ENCODE measurements around the gene AARS1.
"Not testable (repeated sequence)": the region's sequence is repeated elsewhere in the genome, so short reads cannot be mapped to it uniquely, and the experiment has no call there.

Gene AARS1

GRCh38 chr16:70254965-70255286, 34.4 kb downstream of the AARS1 start:
- TF ChIP-seq POLR2A (IDR thresholded peaks at IDR 0.05; ENCODE audit: low read length), result no peak
- no peak for TF ChIP-seq GATA1 (IDR thresholded peaks at IDR 0.05; ENCODE audit: low read depth, low read length)
- no peak for DNase-seq

- no peak for DNase-seq
- TF ChIP-seq POLR2A (IDR thresholded peaks at IDR 0.05; ENCODE audit: low read length), result no peak
- TF ChIP-seq GATA1 (IDR thresholded peaks at IDR 0.05; ENCODE audit: low read depth, low read length), result no peak
Observed at GRCh38 chr16:70254180-70254964, 34.9 kb downstream of the AARS1 start.

- DNase-seq, result peak; percentile 53 to 65
Observed at GRCh38 chr16:70253291-70254106, 35.8 kb downstream of the AARS1 start.

GRCh38 chr16:70252355-70252988, 36.8 kb downstream of the AARS1 start:
- TF ChIP-seq GATA1 (IDR thresholded peaks at IDR 0.05; ENCODE audit: low read depth, low read length) (no peak), POLR2A (IDR thresholded peaks at IDR 0.05; ENCODE audit: low read length) (no peak)
- DNase-seq, result peak; percentile 55 to 67

More at GRCh38 chr16:70253291-70254106, 35.8 kb downstream of the AARS1 start:
- no peak for TF ChIP-seq POLR2A (IDR thresholded peaks at IDR 0.05; ENCODE audit: low read length)
- TF ChIP-seq GATA1 (IDR thresholded peaks at IDR 0.05; ENCODE audit: low read depth, low read length), result no peak

- no peak for TF ChIP-seq GATA1 (IDR thresholded peaks at IDR 0.05; ENCODE audit: low read depth, low read length)
- TF ChIP-seq POLR2A (IDR thresholded peaks at IDR 0.05; ENCODE audit: low read length), result peak; percentile 87
- DNase-seq, result peak; percentile 94
Observed at GRCh38 chr16:70251629-70252354, 37.5 kb downstream of the AARS1 start, which contains the start of gene EXOSC6. TSS of gene EXOSC6 (minus strand) at chr16:70251940. CDS start at chr16:70251900, 40 bp downstream.

GRCh38 chr16:70250748-70251628, 38.3 kb downstream of the AARS1 start:
- TF ChIP-seq GATA1 (IDR thresholded peaks at IDR 0.05; ENCODE audit: low read depth, low read length) (no peak), POLR2A (IDR thresholded peaks at IDR 0.05; ENCODE audit: low read length) (no peak)
- peak; percentile 74 to 77 for DNase-seq

GRCh38 chr16:70249697-70250096, 39.6 kb downstream of the AARS1 start:
- DNase-seq, result not testable (repeated sequence)

- DNase-seq, result not testable (repeated sequence)
Observed at GRCh38 chr16:70238773-70239172, 50.5 kb downstream of the AARS1 start.

GRCh38 chr16:70231831-70232230, 57.5 kb downstream of the AARS1 start:
- DNase-seq, result peak in 1 of 2 experiments; percentile 9

- not testable (repeated sequence) for DNase-seq
Observed at GRCh38 chr16:70226024-70226423, 63.3 kb downstream of the AARS1 start.

- not testable (repeated sequence) for DNase-seq
Observed at GRCh38 chr16:70225430-70225829, 63.9 kb downstream of the AARS1 start.

GRCh38 chr16:70224645-70225044, 64.7 kb downstream of the AARS1 start:
- DNase-seq, result not testable (repeated sequence)

- DNase-seq, result not testable (repeated sequence)
Observed at GRCh38 chr16:70223971-70224513, 65.3 kb downstream of the AARS1 start.

GRCh38 chr16:70223216-70223615, 66.1 kb downstream of the AARS1 start:
- not testable (repeated sequence) for DNase-seq

GRCh38 chr16:70222574-70222973, 66.7 kb downstream of the AARS1 start:
- not testable (repeated sequence) for DNase-seq

GRCh38 chr16:70218586-70218985, 70.7 kb downstream of the AARS1 start:
- DNase-seq, result not testable (repeated sequence)

GRCh38 chr16:70206382-70206781, 82.9 kb downstream of the AARS1 start:
- DNase-seq, result not testable (repeated sequence)

GRCh38 chr16:70204668-70205405, 84.5 kb downstream of the AARS1 start:
- DNase-seq, result not testable (repeated sequence)
